ENCODE data around the gene PAQR6. TPM values are rescaled to one million over a fixed set of nuclear protein-coding genes. Genes with fewer than 3 reads are reported as not detected.

Gene PAQR6
- total and polyA plus RNA-seq, 2 of the 4 experiments (the other 2 are of a cell fraction), result under 0.01 to 0.67 TPM

GRCh38 chr1:156282479-156283222 is 34.8 kb upstream of the PAQR6 start, which contains the start of gene SMG5:
TSS of gene SMG5 (minus strand) at chr1:156282825. CDS start at chr1:156282680, 145 bp downstream.
- H3K79me1 ChIP-seq (ENCODE audit: low read depth in 1 of 2, low read length in 2 of 2), result peaks cover 45 to 66% of the 10 kb centered on the region in 2 experiments; a peak in 3 of 4 replicates
- BruUV-seq (replicated peaks), result no TSS peak
- peak within 1 kb of the TSS; percentile 86 for H3K9ac ChIP-seq (ENCODE audit: low read depth, low read length)
- peak within 1 kb of the TSS; percentile 97 for H3K23ac ChIP-seq (ENCODE audit: low read depth, low read length)
- in situ Hi-C loops (cut with MboI; ENCODE audit: low sequenced_read_pairs) (no loop called here), dilution Hi-C loops (cut with HindIII; ENCODE audit: low sequenced_read_pairs, unreplicated experiment) (no loop called here), intact Hi-C loops (cut with micrococcal nuclease) (no loop called here)
- H4K8ac ChIP-seq (ENCODE audit: low read depth in 2 of 2, low read length in 2 of 2), result peak within 1 kb of the TSS; percentile 72 to 99
- H3K56ac ChIP-seq (ENCODE audit: extremely low read depth, insufficient read depth, low read length), result peak within 1 kb of the TSS; percentile 79
- peaks cover 7% of the 10 kb centered on the region for H3K9me1 ChIP-seq (ENCODE audit: insufficient read depth, low read length)
- peak within 1 kb of the TSS; percentile 74 for H4K5ac ChIP-seq (ENCODE audit: low read depth, low read length)
- peak within 1 kb of the TSS; percentile 90 for H3K4me2 ChIP-seq (ENCODE audit: low read depth, low read length)
- H3K14ac ChIP-seq (replicated peaks; ENCODE audit: low read depth, low read length), result peak within 1 kb of the TSS; percentile 99
- H2BK120ac ChIP-seq (ENCODE audit: low read depth, low read length), result peak within 1 kb of the TSS; percentile 67
- no peaks in the 10 kb centered on the region for H3K9me3 ChIP-seq (ENCODE audit: control insufficient read depth, insufficient read depth, low read length)
- peak within 1 kb of the TSS; percentile 78 for H3K27ac ChIP-seq (ENCODE audit: insufficient read depth, low read length)
- peak within 1 kb of the TSS; percentile 85 for H4K91ac ChIP-seq (ENCODE audit: insufficient read depth, low read depth, low read length)
- DNase-seq, result peak; percentile 99
- peak within 1 kb of the TSS; percentile 67 for H3K4me3 ChIP-seq (ENCODE audit: insufficient read depth, low read depth, low read length)
- POLR2A ChIA-PET (ENCODE audit: unreplicated experiment), result interaction anchor here (0.6 to 1.7 kb wide), 3 partner anchors 13 to 70 kb away, joined by 4 to 8 read pairs (median 4); partner anchors contain the start of genes GLMP and PMF1
- H3K18ac ChIP-seq (ENCODE audit: low read depth, low read length), result peak within 1 kb of the TSS; percentile 35; the same call in 1 of the 2 replicates
- peak within 1 kb of the TSS; percentile 95 for H3K4ac ChIP-seq (ENCODE audit: low read depth, low read length)
- TF ChIP-seq RAD21 (IDR thresholded peaks at IDR 0.05; ENCODE audit: low read length) (no peak), SMC3 (IDR thresholded peaks at IDR 0.05; ENCODE audit: low read depth, low read length) (no peak), RCOR1 (IDR thresholded peaks at IDR 0.05; ENCODE audit: insufficient replicate concordance, low read length) (no peak), ELK1 (IDR thresholded peaks at IDR 0.05; ENCODE audit: borderline replicate concordance, low read depth, low read length) (no peak), CEBPB (IDR thresholded peaks at IDR 0.05; ENCODE audit: low read depth, low read length) (no peak), FOS (IDR thresholded peaks at IDR 0.05; ENCODE audit: low read depth, low read length) (peak; percentile 30; the same call in 1 of the 2 replicates), POLR2A (IDR thresholded peaks at IDR 0.05; ENCODE audit: low read depth, low read length) (peak; percentile 97), MXI1 (IDR thresholded peaks at IDR 0.05; ENCODE audit: borderline replicate concordance, low read depth, low read length) (peak; percentile 82), MAFK (IDR thresholded peaks at IDR 0.05; ENCODE audit: low read depth, low read length) (no peak), MAZ (IDR thresholded peaks at IDR 0.05; ENCODE audit: borderline replicate concordance, low read depth, low read length) (peak; percentile 39; the same call in 1 of the 2 replicates), BHLHE40 (IDR thresholded peaks at IDR 0.05; ENCODE audit: low read depth, low read length) (no peak), CTCF (conservative IDR thresholded peaks at IDR 0.05; ENCODE audit: low read depth, low read length) (no peak), RFX5 (IDR thresholded peaks at IDR 0.05; ENCODE audit: low read depth, low read length) (no peak)
- WGBS, 2 experiments (ENCODE audit: extremely low coverage in 2 of 2, insufficient read length in 1 of 2), result 0% methylated on average over 32 of the region's 50 CpGs; no CpG with 5 or more reads in 1 of the 2 experiments
- peak within 1 kb of the TSS; percentile 76 for H2AK5ac ChIP-seq (ENCODE audit: low read depth, low read length)
- peaks cover 32% of the 10 kb centered on the region for H4K20me1 ChIP-seq (ENCODE audit: insufficient read depth, low read length)
- H3K36me3 ChIP-seq (ENCODE audit: control insufficient read depth, insufficient read depth, low read length), result peaks cover 14% of the 10 kb centered on the region
- CTCF ChIA-PET, result no interaction called here
- no peak within 1 kb of the TSS for H2BK20ac ChIP-seq (ENCODE audit: low read depth, low read length)
- peak; percentile 97 for ATAC-seq (ENCODE audit: low read depth)
- H2BK15ac ChIP-seq (ENCODE audit: low read depth, low read length), result peak within 1 kb of the TSS; percentile 22; the same call in 2 of the 3 replicates
- H2AFZ ChIP-seq (replicated peaks; ENCODE audit: low read length, poor library complexity), result peak within 1 kb of the TSS; percentile 92
- peak within 1 kb of the TSS; percentile 67 for H2BK5ac ChIP-seq (ENCODE audit: low read depth, low read length, poor library complexity, severe bottlenecking)
- peaks cover 9% of the 10 kb centered on the region for H3K4me1 ChIP-seq (ENCODE audit: control insufficient read depth, insufficient read depth, low read length)
- peak within 1 kb of the TSS; percentile 92 for H2AK9ac ChIP-seq (replicated peaks; ENCODE audit: low read depth, low read length, poor library complexity)
- no peaks in the 10 kb centered on the region for H3K27me3 ChIP-seq (ENCODE audit: control insufficient read depth, insufficient read depth, low read length)
